Tongue (tissue), 2 donors: ENCODE results near the gene ENO1. TPM values are rescaled to one million over a fixed set of nuclear protein-coding genes. Genes with fewer than 3 reads are reported as not detected.

Source experiments
- DNase-seq: peaks from one replicate; pipeline ENCODE4 v3.0.0-alpha.2; 2015
- total RNA-seq: library from RNA; depleted of rRNA; stranded (reverse); fragments of >200 nt; gene quantifications from one replicate; pipeline ENCODE4 v1.2.3, GENCODE V29; 2014

Gene ENO1
- total RNA-seq, 1 donor from 2014 or later, result 373 TPM

DNA sequence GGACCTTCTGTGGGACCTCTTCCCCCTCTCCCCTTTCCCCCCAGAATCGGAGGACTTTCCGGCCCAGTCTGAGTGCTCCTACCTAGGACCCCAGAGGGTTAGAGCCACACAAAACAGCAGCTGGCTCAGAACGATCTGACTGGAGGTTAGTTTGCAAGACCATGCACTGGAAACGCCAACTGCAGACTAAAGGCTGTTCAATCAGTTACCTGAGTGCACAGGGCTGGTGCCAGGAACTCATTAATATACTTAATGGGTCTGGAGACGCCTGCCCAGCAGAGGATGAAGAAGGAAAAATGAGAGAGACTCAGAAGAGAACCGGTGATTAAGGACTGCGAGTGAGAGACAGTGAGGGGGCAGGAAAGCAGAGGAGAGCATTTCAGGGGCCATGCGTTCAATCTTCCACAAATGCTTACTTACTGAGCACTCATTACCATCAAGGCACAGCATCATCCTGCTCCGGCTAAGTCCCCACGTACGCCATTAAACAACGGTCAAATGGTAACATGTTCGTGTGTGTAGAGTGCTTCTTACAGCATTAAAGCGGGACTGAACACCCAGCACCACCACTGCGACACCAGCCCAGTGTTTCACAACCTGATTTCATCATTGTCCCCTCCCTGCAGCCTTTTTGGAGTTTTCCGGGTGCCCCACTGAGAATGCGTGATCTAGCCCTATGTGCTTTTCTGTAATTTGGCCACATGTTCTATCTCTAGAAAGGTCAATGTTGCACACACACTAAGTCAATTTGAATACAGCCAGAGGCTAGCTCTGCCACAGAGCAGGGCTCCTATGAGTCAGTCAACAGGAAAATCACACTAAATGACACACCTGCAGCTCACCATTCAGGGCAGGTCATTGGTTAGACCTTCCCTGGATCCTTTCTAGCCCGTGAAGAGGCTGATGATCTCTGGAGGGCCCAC is 7.6 kb downstream of the ENO1 start:
- DNase-seq, result no peak

DNA sequence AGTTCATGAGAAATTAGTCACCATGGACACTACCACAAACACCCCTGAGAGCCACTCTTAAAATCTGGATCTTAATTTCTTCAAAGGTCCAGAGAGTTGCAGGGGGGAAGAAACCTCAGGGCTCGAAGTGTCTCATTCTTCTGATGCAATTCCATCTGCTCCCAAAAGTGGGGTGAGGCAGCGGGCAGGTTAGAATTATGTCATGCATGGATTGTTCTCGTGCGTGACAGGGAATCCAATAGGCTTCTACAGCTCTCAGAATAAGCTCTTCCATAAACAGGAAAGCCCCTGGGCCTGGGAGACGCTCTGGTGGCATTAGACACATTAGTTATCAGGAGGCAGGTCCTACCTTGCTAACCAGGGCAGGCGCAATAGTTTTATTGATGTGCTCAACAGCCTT is 8.4 kb downstream of the ENO1 start:
- no peak for DNase-seq

DNA sequence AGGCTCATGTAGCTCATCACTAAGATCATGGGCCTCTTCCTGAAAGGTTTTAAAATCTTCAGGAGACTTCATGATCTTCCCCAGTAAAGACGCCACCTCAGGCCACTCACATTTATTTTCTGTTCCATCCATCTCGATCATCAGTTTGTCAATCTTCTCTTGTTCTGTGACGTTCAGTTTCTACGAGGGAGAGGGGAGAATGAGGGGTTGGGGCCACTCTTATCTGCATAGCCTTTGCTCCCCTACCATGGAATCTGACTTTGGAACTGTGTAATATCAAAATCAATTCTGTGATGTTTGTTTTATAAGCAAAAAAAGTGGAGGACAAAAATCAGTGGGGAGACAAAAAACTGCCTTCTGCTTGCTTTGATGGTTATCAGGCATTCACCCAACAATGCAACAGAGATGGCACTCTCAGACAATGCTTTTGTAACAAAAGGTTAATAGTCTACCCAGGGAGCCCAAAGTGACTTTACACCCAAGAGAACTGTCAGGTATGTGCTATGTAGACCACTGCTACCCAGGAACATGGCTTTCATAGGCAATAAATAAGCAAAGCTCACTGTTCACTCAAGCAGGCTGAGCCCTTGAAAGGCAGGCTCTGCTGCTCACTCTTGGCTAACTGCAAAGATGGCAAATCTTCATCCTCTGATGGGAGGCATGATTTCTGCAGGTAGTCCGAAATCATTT is 10.5 kb downstream of the ENO1 start:
- DNase-seq, result no peak

DNA sequence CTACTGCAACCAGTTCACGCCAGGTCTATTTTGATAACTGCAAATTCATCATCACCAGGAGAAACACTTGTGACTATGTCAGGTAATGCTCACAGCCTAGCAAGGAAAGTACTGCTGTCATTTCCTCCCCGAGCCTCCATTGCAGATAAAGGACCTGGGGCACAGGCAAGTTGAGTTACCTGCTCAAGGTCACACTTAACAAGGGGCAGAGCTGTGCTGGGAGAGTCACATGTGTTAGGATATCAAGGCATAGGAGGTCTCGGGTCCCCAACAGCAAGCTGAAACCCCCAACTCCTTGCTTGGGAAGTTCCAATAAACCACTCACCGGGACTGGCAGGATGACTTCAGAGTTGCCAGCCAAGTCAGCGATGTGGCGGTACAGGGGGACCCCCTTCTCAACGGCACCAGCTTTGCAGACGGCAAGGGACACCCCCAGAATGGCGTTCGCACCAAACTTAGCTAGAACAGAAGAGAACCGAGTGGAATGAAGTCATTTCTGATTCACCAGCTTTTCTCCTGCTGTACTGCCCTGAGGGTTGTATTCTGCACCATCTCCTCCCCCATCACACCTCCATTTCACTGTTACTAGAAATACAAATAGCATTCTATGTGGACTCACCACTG is 11.6 kb downstream of the ENO1 start:
- DNase-seq, result no peak

DNA sequence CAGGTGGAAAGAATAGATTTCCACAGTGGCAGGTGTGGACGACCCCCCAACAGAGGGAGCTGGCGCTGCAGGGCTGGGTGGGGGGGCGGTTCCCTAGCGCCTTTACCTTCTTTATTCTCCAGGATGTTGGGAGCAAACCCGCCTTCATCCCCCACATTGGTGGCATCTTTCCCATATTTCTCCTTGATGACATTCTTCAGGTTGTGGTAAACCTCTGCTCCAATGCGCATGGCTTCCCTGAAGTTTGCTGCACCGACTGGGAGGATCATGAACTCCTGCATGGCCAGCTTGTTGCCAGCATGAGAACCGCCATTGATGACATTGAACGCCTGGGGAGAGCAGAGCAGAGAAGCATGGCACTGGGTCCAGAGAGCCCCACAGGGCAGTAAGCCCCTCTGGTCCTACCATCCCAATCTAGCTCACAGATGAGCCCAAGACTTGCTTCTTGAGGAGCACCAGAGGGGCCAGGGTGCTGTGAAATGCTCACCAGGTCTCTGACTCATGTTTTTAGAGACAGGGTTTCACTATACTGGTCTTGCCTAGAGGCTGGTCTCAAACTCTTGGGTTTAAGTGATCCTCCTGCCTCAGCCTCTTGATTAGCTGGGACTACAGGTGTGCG is 12.2 kb downstream of the ENO1 start:
- DNase-seq, result no peak

DNA sequence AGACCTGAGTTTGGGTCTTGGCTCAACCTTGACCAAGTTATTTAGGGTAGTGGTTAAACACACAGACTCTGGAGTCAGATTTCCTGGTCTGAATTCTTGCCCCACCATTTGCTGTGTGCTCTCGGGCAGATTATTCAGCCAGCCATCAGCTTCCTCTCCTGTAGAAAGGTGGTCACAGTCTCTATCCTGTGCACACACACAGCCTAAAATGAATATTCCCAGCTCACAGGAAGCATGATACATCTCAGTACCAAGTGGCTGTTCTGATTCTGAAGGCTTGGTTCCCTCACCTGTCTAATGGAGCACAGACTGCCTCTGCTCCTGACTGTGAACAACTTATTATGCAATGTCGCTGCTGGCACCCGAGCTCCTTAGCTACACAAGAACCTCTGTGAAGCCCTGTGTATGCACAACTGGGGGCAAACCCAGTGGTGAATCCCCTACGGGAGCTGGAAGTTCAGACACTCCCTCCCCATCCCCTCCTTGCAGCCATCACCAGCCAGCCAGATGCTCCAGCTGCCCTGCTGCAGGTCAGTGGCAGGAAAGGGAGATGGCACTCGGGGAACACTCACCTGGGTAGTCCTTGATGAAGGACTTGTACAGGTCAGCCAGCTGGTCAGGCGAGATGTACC is 13.7 kb downstream of the ENO1 start:
- DNase-seq, result no peak

DNA sequence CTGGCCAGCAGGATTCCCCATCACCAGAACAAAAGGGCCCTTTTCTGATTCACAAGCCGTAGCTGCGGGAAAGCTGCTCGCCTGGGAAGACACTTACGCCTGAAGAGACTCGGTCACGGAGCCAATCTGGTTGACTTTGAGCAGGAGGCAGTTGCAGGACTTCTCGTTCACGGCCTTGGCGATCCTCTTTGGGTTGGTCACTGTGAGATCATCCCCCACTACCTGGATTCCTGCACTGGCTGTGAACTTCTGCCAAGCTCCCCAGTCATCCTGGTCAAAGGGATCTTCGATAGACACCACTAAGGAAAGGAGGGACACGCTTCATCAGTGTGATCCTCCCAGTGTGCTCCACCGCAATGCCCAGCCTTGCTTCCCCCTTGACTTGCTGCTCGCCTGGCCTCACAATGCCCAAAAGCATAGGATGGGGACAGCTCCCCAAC is 14.7 kb downstream of the ENO1 start:
- DNase-seq, result no peak

DNA sequence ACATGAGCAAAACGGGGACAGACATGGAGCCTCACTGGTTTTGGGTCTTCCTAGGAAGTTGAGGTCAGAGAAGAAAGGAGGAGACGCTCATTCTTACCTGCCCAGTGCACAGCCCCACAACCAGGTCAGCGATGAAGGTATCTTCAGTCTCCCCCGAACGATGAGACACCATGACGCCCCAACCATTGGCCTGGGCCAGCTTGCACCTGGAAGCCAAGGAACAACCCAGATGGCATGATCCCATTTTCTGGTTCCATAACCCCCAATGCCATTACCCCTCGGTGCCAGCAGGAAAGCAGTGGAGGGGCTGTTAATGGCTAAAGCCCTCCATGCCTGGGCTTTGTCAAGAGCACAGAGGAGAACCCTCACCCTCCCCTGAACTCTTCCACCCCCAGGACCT is 15.3 kb downstream of the ENO1 start:
- DNase-seq, result no peak

DNA sequence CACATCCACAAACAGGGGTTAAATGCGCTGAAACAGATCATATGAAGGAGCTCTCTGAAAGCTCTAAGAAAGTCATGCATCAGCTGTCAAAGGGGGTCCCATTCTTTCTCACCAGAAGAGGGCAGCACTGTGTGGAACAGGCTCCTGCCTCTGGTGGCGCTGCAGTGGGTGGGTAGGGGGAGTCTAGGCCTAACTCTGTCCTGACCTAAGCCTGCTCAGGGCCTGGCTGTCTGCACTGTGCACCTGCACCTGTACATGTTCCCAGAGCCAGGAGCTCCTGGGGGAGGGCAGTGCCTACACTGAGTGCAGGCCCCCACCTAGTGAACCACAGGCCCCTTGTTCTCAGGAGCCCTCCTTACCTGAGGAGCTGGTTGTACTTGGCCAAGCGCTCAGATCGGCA is 16.0 kb downstream of the ENO1 start:
- DNase-seq, result no peak

DNA sequence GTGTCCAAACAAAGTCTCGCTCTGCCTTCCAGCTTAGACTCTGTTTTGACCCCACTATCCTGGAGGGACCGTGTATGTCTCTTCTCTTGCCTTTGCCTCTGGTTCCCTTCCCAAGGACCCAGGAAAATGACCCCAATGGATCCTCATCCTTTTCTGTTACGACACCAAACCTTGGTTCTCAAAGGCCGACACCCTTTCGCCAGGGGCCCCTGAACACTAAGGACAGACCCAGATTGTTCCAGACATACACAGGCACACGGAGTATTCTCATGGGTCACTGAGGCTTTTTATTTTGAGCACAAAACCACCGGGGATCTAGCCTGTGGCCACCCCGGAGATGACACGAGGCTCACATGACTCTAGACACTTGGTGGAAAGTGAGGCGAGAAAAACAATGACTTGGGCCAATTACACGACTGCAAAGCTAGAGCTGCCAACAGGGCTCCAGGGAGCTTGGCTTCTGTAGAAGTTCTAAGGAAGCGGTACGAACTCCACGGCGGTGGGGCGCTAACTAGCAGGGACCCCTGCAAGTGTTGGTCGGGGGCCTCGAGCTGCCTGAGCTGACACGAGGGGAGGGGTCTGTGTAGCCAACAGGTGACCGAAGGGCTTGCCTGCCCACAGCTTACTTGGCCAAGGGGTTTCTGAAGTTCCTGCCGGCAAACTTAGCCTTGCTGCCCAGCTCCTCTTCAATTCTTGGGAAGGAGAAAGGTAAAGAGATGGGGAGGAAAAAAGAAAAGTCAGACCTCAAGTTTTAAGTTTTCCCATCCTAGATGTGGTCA is 17.6 kb downstream of the ENO1 start:
- DNase-seq, result no peak

DNA sequence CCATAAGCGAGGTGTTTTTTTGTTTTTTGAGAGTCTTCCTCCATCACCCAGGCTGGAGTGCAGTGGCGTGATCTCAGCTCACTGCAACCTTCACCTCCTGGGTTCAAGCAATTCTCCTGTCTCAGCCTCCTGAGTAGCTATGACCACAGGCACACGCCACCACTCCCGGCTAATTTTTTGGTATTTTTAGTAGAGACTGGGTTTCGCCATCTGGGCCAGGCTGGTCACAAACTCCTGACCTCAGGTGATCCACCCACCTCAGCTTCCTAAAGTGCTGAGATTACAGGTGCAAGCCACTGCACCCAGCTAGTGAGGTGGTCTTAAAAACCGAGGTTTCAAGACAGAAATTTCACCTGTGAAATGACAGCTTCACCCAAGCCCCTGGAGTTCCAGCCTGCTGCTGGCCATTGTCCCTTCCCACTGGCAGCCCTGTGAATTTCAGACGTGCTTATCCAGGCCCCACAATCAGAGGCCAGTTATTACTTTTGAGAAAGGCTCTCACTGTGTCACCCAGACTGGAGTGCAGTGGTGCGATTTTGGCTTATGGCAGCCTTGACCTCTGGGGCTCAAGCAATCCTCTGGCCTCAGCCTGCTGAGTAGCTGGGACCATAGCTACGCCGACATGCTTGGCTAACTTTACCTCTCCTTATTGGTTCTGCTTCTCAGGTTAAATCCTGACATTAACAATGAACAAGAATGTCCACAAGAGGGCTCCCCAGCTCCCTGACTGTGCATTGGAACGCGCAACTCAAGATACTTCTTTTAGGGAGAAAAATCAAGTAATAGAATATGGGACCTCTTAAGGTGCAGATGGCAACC is 19.4 kb downstream of the ENO1 start:
- peak; percentile 76 for DNase-seq

DNA sequence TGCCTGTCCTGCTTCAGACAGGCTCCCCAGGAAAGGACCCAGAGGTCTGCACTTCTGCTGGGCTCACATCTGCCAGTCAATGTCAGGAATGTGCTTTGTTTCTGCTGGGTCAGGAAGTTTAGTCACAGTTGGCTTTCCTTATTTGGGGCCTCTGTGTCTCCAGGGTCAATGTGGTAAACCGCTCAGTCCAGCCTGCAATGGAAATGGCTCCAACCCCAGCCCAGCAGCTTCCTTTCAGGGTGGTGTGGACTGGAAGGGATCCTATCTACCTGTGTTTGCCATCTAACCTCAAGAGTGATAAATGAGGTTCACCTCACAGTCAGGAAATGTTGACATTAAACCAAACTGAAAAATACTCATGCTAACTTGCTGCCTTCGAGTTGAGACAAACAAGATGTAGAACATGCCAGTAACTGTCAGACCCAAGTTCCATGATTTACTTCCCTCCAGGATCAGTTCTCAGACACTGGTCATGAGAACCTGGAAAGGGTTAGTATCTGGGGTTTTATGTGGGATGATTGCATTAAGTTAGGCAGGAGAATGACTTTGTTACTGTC is 20.3 kb downstream of the ENO1 start:
- DNase-seq, result no peak

DNA sequence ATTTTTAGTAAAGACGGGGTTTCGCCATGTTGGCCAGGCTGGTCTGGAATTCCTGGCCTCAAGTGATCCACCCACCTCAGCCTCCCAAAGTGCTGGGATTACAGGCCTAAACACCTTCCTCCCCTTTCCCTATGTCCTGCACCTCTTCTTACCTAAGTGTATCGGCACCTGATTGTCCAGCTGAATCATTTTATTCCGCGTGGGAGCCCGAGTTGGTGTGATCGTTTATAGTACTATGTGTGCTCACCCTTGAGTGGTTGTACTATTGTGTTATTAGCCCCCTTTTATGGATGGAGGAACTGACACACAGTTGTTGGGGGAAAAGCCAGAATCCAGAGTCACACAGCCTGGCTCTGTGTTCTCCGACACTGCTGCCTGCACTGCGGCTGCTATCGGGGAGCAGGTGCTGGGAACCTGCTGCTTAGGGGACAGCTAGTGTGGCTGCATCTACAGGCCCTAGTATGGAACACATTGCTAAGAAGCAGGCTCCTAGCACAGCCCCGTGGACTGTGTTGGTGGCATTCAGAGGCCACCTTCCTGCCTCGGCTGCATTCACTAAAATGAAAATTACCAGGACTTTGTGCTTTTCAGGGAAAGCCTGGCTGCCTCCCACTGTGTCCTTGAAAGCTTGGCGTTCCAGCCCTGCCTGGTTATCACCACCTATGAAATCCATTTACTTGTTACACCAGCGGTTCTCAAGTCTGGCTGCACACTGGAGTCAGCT is 21.6 kb downstream of the ENO1 start:
- DNase-seq, result no peak

DNA sequence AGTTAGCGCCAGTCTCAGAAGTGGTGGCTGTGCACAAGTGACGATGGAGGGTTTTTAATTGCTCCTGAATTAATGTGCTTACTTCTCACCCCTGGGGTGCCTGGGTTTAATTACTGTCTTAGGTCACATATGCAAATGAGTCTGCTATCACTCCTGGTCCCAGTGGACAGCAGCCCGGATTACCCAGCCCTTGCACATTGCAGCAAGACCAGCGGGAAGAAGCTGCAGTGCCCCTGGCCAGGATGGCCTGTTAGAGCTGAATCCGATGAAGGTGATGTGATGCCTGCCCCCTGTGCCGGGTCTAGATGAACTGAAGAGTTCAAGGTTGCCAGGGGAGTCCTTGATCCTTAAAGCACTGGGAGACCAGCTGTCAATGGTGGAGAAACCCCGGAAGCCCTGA is 24.2 kb downstream of the ENO1 start:
- no peak for DNase-seq

DNA sequence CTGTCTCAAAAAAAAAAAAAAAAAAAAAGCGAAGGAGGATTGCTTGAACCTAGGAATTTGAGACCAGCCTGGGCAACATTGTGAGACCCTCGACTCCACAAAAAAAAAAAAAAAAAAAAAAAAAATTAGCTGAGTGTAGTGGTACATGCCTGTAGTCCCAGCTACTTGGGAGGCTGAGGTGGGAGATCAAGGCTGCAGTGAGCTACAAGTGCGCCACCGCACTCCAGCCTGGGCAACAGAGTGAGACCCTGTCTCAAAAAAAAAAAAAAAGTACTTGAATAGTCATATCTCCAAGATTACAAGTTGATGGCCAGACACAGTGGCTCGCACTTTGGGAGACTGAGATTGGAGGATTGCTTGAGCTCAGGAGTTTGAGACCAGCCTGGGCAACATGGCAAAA is 27.4 kb downstream of the ENO1 start:
- no peak for DNase-seq

DNA sequence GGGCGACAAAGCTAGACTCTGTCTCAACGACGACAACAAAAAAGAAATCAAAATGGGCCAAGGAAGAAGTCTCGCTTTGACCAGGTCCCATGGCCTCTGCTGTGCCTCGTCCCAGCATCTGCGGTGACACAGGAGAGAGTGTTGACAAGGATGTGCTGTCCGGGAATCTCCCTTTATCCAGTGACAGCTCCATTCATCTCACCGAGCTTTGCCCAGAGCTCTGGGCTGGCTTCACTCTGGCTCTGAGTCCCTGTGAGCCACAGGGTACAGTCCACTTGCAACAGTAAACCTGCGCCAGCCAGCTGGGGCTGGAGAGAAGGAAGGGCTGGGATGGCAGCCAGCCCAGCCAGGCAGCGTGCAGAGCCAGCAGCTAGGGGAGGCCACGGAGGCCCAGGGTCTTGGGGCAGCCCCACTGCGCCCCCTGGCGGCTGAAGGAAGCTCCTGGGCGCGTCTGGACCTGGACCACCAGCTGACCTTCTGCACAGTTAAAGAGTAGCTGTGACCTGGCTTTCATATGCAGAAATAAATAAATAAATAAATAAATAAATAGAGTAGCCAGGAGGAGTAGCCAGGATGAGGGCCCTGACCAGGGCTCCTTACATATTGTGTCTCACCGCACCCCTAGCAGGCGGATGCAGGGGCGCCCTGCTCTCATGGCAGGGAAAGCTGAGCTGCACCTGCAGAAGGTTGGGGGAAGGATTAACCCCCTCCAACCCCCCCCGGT is 29.7 kb downstream of the ENO1 start:
- DNase-seq, result peak; percentile 97

DNA sequence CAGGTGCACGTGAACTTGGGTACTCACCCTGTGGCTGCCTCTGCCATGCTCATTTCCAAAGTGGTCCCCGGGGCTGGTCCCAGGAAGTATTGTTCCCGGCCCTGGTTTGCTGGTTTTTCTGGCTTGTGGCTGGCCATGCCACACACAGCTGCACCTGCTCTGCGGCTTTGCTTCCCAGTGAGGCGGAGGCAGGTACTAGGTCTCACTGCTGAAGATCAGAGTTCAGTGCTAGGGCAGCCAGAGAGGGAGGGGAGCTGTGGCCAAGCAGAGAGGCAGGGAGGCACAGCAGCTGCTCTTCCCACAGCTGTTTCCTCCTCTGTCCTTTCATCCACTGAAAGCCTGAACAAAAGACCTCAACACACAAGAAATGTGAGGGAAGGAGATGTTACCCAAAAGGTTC is 30.5 kb downstream of the ENO1 start:
- DNase-seq, result peak; percentile 77

DNA sequence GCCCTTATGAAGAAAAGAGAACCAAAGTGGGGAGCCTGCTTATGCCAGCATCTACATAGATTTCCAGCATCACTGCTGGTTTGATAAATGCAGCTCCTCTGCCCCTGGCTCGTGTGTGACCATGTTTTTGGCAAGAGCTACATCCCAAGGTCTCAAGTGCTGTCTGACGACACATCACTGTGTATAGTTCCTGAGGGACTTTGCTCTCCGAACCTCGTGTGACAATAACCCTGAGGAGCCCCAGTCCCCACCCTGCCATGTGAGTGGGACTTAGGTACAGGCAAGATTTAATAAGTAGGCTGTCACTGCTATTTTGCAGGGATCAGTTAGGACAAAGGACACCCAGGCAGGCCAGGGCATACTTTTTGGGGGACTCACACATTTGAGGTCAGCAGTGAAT is 32.2 kb downstream of the ENO1 start:
- no peak for DNase-seq
